Measurements from ENCODE around the gene SGK1. TPM values are rescaled to one million over a fixed set of nuclear protein-coding genes. Genes with fewer than 3 reads are reported as not detected.

The SGK1 gene
- total RNA-seq, 4 donors from 2014 or later = 95.1 to 919 (median 248) TPM

- TF ChIP-seq CTCF (IDR thresholded peaks at IDR 0.05) (no peak), POLR2A (IDR thresholded peaks at IDR 0.05) (no peak)
- DNase-seq (ENCODE audit: low spot score in 2 of 2) = no peak
- H3K4me3 ChIP-seq (ENCODE audit: low read depth, poor library complexity, severe bottlenecking) = no peak overlapping the region
- intact Hi-C loops (cut with DNase I; ENCODE audit: low total_unique reads) = no loop called here
- 20 to 23% methylated on average over 1 of the region's 1 CpG for WGBS, 2 donors
Measured at GRCh38 chr6:134161041-134161440, 156.9 kb downstream of the SGK1 start.

- 74 to 80% methylated on average over 8 of the region's 8 CpGs for WGBS, 2 donors
- intact Hi-C loops (cut with DNase I; ENCODE audit: low total_unique reads) = loop anchor here (10.0 kb wide), 1 partner anchor 792 kb away; no protein-coding TSS in a partner anchor
- TF ChIP-seq CTCF (IDR thresholded peaks at IDR 0.05) = no peak
- no peak for TF ChIP-seq POLR2A (IDR thresholded peaks at IDR 0.05)
- no peak for DNase-seq (ENCODE audit: low spot score in 2 of 2)
- H3K4me3 ChIP-seq (ENCODE audit: low read depth, poor library complexity, severe bottlenecking) = no peak overlapping the region
Measured at GRCh38 chr6:134152767-134153485, 165.0 kb downstream of the SGK1 start.

GRCh38 chr6:134148566-134148965 is 169.3 kb downstream of the SGK1 start:
- no peak for DNase-seq (ENCODE audit: low spot score in 2 of 2)
- intact Hi-C loops (cut with DNase I; ENCODE audit: low total_unique reads) = no loop called here
- no peak overlapping the region for H3K4me3 ChIP-seq (ENCODE audit: low read depth, poor library complexity, severe bottlenecking)
- 59 to 60% methylated on average over 2 of the region's 2 CpGs for WGBS, 2 donors
- no peak for TF ChIP-seq POLR2A (IDR thresholded peaks at IDR 0.05)
- TF ChIP-seq CTCF (IDR thresholded peaks at IDR 0.05) = no peak

GRCh38 chr6:134147034-134147533 is 170.8 kb downstream of the SGK1 start:
- DNase-seq (ENCODE audit: low spot score in 2 of 2) = no peak
- WGBS, 2 donors = 90 to 94% methylated on average over 9 of the region's 9 CpGs
- no peak overlapping the region for H3K4me3 ChIP-seq (ENCODE audit: low read depth, poor library complexity, severe bottlenecking)
- intact Hi-C loops (cut with DNase I; ENCODE audit: low total_unique reads) = no loop called here
- TF ChIP-seq POLR2A (IDR thresholded peaks at IDR 0.05) (no peak), CTCF (IDR thresholded peaks at IDR 0.05) (no peak)

- no peak overlapping the region for H3K4me3 ChIP-seq (ENCODE audit: low read depth, poor library complexity, severe bottlenecking)
Measured at GRCh38 chr6:134146268-134147033, 171.5 kb downstream of the SGK1 start.

More at GRCh38 chr6:134146268-134147033, 171.5 kb downstream of the SGK1 start:
- no peak for DNase-seq (ENCODE audit: low spot score in 2 of 2)
- intact Hi-C loops (cut with DNase I; ENCODE audit: low total_unique reads) = no loop called here
- TF ChIP-seq POLR2A (IDR thresholded peaks at IDR 0.05) = no peak
- no peak for TF ChIP-seq CTCF (IDR thresholded peaks at IDR 0.05)
- WGBS, 2 donors = 86% methylated on average over 7 of the region's 7 CpGs
